Frontal cortex (tissue), 4 donors: Measurements from ENCODE around the gene RASGEF1C. TPM values are rescaled to one million over a fixed set of nuclear protein-coding genes. Genes with fewer than 3 reads are reported as not detected.
"Not testable (repeated sequence)": the region's sequence is repeated elsewhere in the genome, so short reads cannot be mapped to it uniquely, and the experiment has no call there.

ENCODE experiments used
- DNase-seq, 2 donors: peaks; one replicate each; pipeline ENCODE4 v3.0.0; 2012; ENCODE audit warnings: low spot score in 2 of 2
- FAIRE-seq: peaks from 2 replicates; lab custom pipeline; 2012; peaks lifted over from hg19 to GRCh38; lab: Jason Lieb, UNC
- total RNA-seq: library from RNA; depleted of rRNA; stranded (reverse); fragments of >200 nt; gene quantifications from one replicate; pipeline ENCODE4 v1.2.3, GENCODE V29; 2014
- donor health status: control.
- donor health status: control.
- donor health status: control.

RASGEF1C gene
- total RNA-seq, 1 donor from 2014 or later, result 17.9 TPM

GRCh38 chr5:180126716-180127681, 82.0 kb downstream of the RASGEF1C start:
- DNase-seq (peak; percentile 70 to 72), FAIRE-seq (no peak)

GRCh38 chr5:180126156-180126555, 82.9 kb downstream of the RASGEF1C start:
- FAIRE-seq, DNase-seq: not testable (repeated sequence)

- FAIRE-seq, DNase-seq: not testable (repeated sequence)
Measured at GRCh38 chr5:180124662-180125061, 84.3 kb downstream of the RASGEF1C start.

- DNase-seq (no peak), FAIRE-seq (no peak)
Measured at GRCh38 chr5:180122875-180123274, 86.1 kb downstream of the RASGEF1C start.

GRCh38 chr5:180121826-180122413, 87.1 kb downstream of the RASGEF1C start:
- DNase-seq, result no peak
- FAIRE-seq, result no peak

GRCh38 chr5:180120237-180121101, 88.5 kb downstream of the RASGEF1C start:
- DNase-seq, result no peak
- FAIRE-seq, result no peak

- FAIRE-seq (no peak), DNase-seq (no peak)
Measured at GRCh38 chr5:180119903-180120236, 89.1 kb downstream of the RASGEF1C start.

- FAIRE-seq (no peak), DNase-seq (no peak)
Measured at GRCh38 chr5:180119031-180119902, 89.7 kb downstream of the RASGEF1C start.

GRCh38 chr5:180118391-180118791, 90.6 kb downstream of the RASGEF1C start:
- FAIRE-seq (no peak), DNase-seq (no peak)

- DNase-seq, result peak in 1 of 2 donors; percentile 10
- FAIRE-seq, result no peak
Measured at GRCh38 chr5:180117000-180117725, 91.8 kb downstream of the RASGEF1C start.

GRCh38 chr5:180116077-180116999, 92.7 kb downstream of the RASGEF1C start:
- peak in 1 of 2 donors; percentile 20 for DNase-seq
- no peak for FAIRE-seq

GRCh38 chr5:180115326-180116076, 93.5 kb downstream of the RASGEF1C start:
- FAIRE-seq (no peak), DNase-seq (no peak)

GRCh38 chr5:180114304-180115003, 94.6 kb downstream of the RASGEF1C start:
- FAIRE-seq, result no peak
- DNase-seq, result no peak

- no peak for DNase-seq
- FAIRE-seq, result no peak
Measured at GRCh38 chr5:180113660-180114303, 95.2 kb downstream of the RASGEF1C start.

- FAIRE-seq (no peak), DNase-seq (no peak)
Measured at GRCh38 chr5:180112181-180112861, 96.7 kb downstream of the RASGEF1C start.
